Activated naive CD4-positive, alpha-beta T cell treated with anti-CD3 and anti-CD28 coated beads, Interleukin-2, amount 50 U/mL, for 24 hours (primary cell): ENCODE data around the gene ACADSB.
A peak's percentile ranks its signal among the peaks of the same experiment; 100 is the strongest.

Experiments used
- H3K27ac Mint-ChIP-seq: one replicate; pipeline ENCODE4 v1.8.0; 2021; ENCODE audit warnings: mild to moderate bottlenecking, mixed read lengths
- H3K27me3 Mint-ChIP-seq: one replicate; pipeline ENCODE4 v1.8.0; 2021; ENCODE audit warnings: mixed read lengths
- H3K36me3 Mint-ChIP-seq: one replicate; pipeline ENCODE4 v1.8.0; 2021; ENCODE audit warnings: mixed read lengths
- H3K4me1 Mint-ChIP-seq: one replicate; pipeline ENCODE4 v1.8.0; 2021; ENCODE audit warnings: mixed read lengths
- H3K4me3 Mint-ChIP-seq: one replicate; pipeline ENCODE4 v1.8.0; 2021; ENCODE audit warnings: mild to moderate bottlenecking, mixed read lengths
- H3K9me3 Mint-ChIP-seq: one replicate; pipeline ENCODE4 v1.8.0; 2021; ENCODE audit warnings: mixed read lengths

ACADSB gene

DNA sequence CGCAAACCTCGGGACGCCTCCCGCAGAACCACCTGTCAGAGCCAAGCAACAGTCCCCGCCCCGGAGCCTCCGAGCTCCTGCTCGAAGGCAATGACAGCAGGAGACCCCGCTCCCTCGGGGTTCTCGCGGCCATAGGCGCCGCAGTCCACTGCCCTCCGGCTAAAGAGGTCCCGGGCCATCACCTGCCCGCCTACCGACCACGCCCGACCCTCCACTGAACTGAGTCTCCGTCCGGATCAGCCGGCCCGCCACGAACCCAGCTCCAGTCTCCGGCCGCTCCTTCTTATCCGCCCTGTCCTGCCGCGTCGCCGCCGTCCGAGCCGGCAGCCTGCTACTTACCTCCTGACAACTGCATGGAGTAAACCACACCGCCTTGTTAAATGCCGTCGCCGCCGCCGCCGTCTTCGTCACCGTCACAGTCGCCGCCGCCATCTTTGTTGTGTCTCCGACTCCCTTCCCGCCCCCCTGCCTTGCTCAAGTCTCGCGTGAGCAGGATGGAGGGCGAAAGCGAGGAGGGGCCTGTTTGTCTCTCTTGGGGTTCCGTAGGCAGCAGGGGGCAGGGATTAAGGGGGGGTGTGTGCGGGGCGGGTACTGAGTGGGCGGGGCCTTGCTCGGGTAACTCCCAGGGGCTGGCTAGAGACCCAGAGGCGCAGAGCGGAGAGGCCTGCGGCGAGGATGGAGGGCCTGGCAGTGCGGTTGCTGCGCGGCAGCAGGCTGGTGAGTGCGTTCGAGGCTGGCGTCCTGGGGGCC, at the start of gene ACADSB, which contains the start of gene IKZF5:
ACADSB (plus strand) TSS at position 652 of the 750 bp plus-strand sequence; CDS start at position 676, 24 bp downstream.
IKZF5 (minus strand) TSS at position 441 of the 750 bp plus-strand sequence. CDS start 10,170 bp downstream, outside the sequence.
- H3K4me1 Mint-ChIP-seq, result peaks cover 63% of the 10 kb centered on the region
- peak within 1 kb of the TSS; percentile 99 for H3K4me3 Mint-ChIP-seq
- peaks cover 7% of the 10 kb centered on the region for H3K36me3 Mint-ChIP-seq
- H3K27ac Mint-ChIP-seq, result peak within 1 kb of the TSS; percentile 100
- no peaks in the 10 kb centered on the region for H3K27me3 Mint-ChIP-seq
- H3K9me3 Mint-ChIP-seq, result no peaks in the 10 kb centered on the region

DNA sequence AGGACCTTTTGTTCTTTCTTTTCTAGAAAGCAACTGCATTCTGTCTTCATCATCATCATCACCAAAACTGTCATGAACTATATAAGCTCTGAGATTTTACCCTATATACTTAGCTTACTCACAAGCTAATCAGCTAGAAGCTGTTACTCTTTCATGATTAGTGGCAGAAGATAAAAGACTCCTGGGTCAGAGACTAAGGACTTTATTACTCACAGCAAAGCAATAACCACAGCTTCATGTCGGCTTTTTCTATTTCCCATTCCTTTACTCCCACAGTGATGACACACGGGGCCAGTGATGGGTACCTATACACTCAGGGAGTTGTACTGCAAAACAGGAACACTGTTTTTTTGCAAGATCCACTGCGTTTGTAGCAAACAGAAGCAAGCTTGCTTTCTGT, 46.4 kb upstream of the ACADSB start:
- Mint-ChIP-seq H3K9me3 (peaks cover 19% of the 10 kb centered on the region), H3K27ac (no peak overlapping the region), H3K27me3 (peaks cover 1% of the 10 kb centered on the region), H3K4me1 (no peaks in the 10 kb centered on the region), H3K36me3 (peaks cover 9% of the 10 kb centered on the region), H3K4me3 (no peak overlapping the region)

GRCh38 chr10:122966879-122967278, 41.9 kb upstream of the ACADSB start:
- no peak overlapping the region for H3K27ac Mint-ChIP-seq
- H3K4me3 Mint-ChIP-seq, result no peak overlapping the region
- peaks cover 20% of the 10 kb centered on the region for H3K36me3 Mint-ChIP-seq
- peaks cover 33% of the 10 kb centered on the region for H3K9me3 Mint-ChIP-seq
- H3K4me1 Mint-ChIP-seq, result no peaks in the 10 kb centered on the region
- H3K27me3 Mint-ChIP-seq, result peaks cover 4% of the 10 kb centered on the region

DNA sequence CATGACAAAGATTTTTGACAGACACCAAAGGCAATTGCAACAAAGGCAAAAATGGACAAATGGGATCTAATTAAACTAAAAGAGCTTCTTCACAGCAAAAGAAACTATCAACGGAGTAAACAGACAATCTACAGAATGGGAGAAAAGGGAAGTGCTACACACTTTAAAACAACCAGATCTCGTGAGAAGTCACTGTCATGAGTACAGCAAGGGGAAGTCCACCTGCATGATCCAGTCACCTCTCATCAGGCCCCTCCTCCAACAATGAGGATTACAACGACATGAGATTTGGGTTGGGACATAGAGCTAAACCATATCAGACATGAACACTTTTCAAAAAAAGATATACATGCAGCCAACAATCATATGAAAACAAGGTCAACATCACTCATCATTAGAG, 40.1 kb upstream of the ACADSB start:
- H3K4me3 Mint-ChIP-seq, result no peak overlapping the region
- peaks cover 6% of the 10 kb centered on the region for H3K27me3 Mint-ChIP-seq
- no peaks in the 10 kb centered on the region for H3K4me1 Mint-ChIP-seq
- H3K27ac Mint-ChIP-seq, result no peak overlapping the region
- peaks cover 33% of the 10 kb centered on the region for H3K9me3 Mint-ChIP-seq
- H3K36me3 Mint-ChIP-seq, result peaks cover 18% of the 10 kb centered on the region

DNA sequence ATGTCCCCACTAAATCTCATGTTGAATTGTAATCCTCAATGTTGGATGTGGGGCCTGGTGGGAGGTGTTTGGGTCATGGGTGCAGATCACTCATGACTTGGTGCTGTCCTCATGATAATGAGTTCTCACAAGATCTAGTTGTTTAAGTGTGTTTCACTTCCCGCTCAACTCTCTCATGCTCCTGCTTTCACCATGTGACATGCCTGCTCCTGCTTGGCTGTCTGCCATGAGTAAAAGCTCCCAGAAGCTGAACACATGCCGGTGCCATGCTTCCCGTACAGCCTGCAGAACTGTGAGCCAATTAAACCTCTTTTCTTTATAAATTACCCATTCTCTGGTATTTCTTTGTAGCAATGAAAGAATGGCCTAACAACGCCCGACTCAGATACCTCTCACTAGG, 34.8 kb upstream of the ACADSB start:
- Mint-ChIP-seq H3K4me3 (no peak overlapping the region), H3K27ac (no peak overlapping the region)

DNA sequence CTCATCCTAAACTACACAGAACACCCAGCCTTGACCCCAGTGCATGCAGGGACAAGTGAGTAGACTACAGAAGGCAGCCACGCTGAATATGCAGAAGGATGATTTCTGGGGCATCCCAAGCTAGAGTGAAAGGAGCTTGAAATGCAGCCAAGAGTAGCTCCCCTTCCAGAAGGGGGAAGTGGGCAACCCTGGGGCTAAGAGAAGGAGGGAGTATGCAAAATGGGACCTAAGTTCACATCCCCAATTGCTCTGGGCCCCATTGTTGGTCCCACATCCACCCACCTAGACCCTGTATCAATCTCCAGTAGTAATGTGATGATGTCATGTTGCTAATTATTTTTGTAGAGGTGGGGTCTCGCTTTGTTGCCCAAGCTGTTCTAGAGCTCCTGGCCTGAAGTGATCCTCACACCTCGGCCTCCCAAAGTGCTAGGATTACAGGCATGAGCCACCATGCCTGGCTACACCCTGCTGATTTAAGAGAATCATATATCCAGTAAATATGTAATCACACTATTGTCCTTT, 34.2 kb upstream of the ACADSB start:
- H3K27me3 Mint-ChIP-seq, result peaks cover 5% of the 10 kb centered on the region
- no peak overlapping the region for H3K27ac Mint-ChIP-seq
- no peak overlapping the region for H3K4me3 Mint-ChIP-seq
- no peaks in the 10 kb centered on the region for H3K9me3 Mint-ChIP-seq
- no peaks in the 10 kb centered on the region for H3K36me3 Mint-ChIP-seq
- H3K4me1 Mint-ChIP-seq, result no peaks in the 10 kb centered on the region

More for the DNA sequence above, 34.8 kb upstream of the ACADSB start:
- peaks cover 5% of the 10 kb centered on the region for H3K27me3 Mint-ChIP-seq
- H3K9me3 Mint-ChIP-seq, result no peaks in the 10 kb centered on the region
- no peaks in the 10 kb centered on the region for H3K4me1 Mint-ChIP-seq
- peaks cover 3% of the 10 kb centered on the region for H3K36me3 Mint-ChIP-seq

DNA sequence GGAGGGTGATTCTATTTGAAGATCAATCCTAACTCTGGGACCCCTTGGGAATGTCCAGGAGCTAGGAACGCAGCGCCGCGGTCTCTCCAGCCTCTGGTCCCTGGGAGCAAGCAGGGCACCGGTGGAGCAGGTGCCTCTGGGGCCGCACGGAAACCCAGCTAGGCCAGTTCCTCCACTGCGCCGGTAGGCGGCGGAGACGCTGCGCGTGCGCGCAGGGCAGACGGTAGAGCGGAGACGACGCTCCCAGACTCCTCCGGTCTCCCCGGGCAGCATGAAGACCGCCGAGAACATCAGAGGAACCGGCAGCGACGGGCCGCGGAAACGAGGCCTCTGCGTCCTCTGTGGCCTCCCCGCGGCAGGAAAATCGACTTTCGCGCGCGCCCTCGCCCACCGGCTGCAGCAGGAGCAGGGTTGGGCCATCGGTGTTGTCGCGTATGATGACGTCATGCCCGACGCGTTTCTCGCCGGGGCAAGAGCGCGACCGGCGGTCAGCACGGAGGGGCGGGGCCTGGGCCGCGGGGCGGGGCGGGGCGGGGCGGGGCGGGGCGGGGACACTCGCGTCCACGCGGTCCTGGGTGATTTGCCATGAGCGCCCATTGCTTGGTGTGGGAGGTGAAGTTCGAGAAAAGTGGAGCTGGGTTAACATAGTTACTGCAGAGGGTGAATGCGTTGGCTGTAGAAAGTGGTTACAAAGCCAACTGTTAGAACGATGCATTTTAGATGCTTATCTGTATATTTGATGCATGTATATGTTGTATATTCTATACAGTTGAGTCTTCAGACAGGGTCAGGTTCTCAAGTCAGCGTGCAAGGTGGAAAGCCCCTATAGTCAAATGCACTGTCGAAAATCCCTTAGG, 28.4 kb upstream of the ACADSB start, which contains the start of gene PSTK:
PSTK (plus strand) TSS at position 193 of the 857 bp plus-strand sequence; CDS start at position 272, 79 bp downstream.
- H3K27me3 Mint-ChIP-seq, result peaks cover 3% of the 10 kb centered on the region
- peaks cover 6% of the 10 kb centered on the region for H3K36me3 Mint-ChIP-seq
- peak within 1 kb of the TSS; percentile 96 for H3K27ac Mint-ChIP-seq
- peaks cover 23% of the 10 kb centered on the region for H3K4me1 Mint-ChIP-seq
- H3K9me3 Mint-ChIP-seq, result no peaks in the 10 kb centered on the region
- H3K4me3 Mint-ChIP-seq, result peak within 1 kb of the TSS; percentile 87

GRCh38 chr10:122981066-122981464, 27.7 kb upstream of the ACADSB start:
- H3K4me3 Mint-ChIP-seq, result peak overlapping the region; percentile 87
- H3K27me3 Mint-ChIP-seq, result no peaks in the 10 kb centered on the region
- peaks cover 6% of the 10 kb centered on the region for H3K36me3 Mint-ChIP-seq
- H3K27ac Mint-ChIP-seq, result peak overlapping the region; percentile 96
- H3K9me3 Mint-ChIP-seq, result no peaks in the 10 kb centered on the region
- H3K4me1 Mint-ChIP-seq, result peaks cover 23% of the 10 kb centered on the region

- Mint-ChIP-seq H3K36me3 (peaks cover 6% of the 10 kb centered on the region), H3K4me3 (no peak overlapping the region), H3K9me3 (no peaks in the 10 kb centered on the region), H3K4me1 (peaks cover 23% of the 10 kb centered on the region), H3K27ac (no peak overlapping the region), H3K27me3 (no peaks in the 10 kb centered on the region)
Observed at GRCh38 chr10:122983898-122984297, 24.9 kb upstream of the ACADSB start.

DNA sequence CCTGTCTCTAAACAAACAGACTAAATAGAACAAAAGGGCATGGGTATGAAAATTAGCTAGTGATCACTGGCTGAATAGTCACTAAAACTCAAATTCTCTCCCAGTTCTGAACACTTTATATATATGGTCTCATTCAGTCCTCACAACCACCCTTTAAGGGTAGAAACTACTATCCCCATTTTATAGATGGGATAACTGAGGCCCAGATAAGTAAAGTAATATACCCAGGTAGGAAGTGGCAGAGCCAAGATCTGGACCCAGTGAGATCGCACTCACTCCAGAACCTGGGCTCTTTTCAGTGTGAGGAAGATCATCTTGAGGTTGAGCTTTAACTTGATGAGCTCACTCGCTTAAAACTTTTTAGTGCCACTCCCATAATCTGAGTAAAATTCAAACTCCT, 24.1 kb upstream of the ACADSB start:
- Mint-ChIP-seq H3K4me1 (peaks cover 22% of the 10 kb centered on the region), H3K36me3 (peaks cover 6% of the 10 kb centered on the region), H3K27ac (no peak overlapping the region), H3K4me3 (no peak overlapping the region), H3K27me3 (no peaks in the 10 kb centered on the region), H3K9me3 (no peaks in the 10 kb centered on the region)

- no peaks in the 10 kb centered on the region for H3K9me3 Mint-ChIP-seq
- no peaks in the 10 kb centered on the region for H3K27me3 Mint-ChIP-seq
- H3K4me1 Mint-ChIP-seq, result peaks cover 9% of the 10 kb centered on the region
- H3K27ac Mint-ChIP-seq, result no peak overlapping the region
- peaks cover 6% of the 10 kb centered on the region for H3K36me3 Mint-ChIP-seq
- no peak overlapping the region for H3K4me3 Mint-ChIP-seq
Observed at GRCh38 chr10:122986335-122986734, 22.5 kb upstream of the ACADSB start.

- Mint-ChIP-seq H3K27me3 (no peaks in the 10 kb centered on the region), H3K9me3 (no peaks in the 10 kb centered on the region), H3K4me3 (no peak overlapping the region), H3K4me1 (no peaks in the 10 kb centered on the region), H3K27ac (no peak overlapping the region), H3K36me3 (peaks cover 6% of the 10 kb centered on the region)
Observed at GRCh38 chr10:122988501-122988900, 20.3 kb upstream of the ACADSB start.

- Mint-ChIP-seq H3K27me3 (no peaks in the 10 kb centered on the region), H3K9me3 (no peaks in the 10 kb centered on the region), H3K36me3 (peaks cover 3% of the 10 kb centered on the region), H3K4me1 (no peaks in the 10 kb centered on the region), H3K4me3 (no peak overlapping the region), H3K27ac (peak overlapping the region; percentile 90)
Observed at GRCh38 chr10:122990278-122990677, 18.5 kb upstream of the ACADSB start.

- no peak overlapping the region for H3K4me3 Mint-ChIP-seq
- no peaks in the 10 kb centered on the region for H3K27me3 Mint-ChIP-seq
- H3K36me3 Mint-ChIP-seq, result peaks cover 3% of the 10 kb centered on the region
- H3K9me3 Mint-ChIP-seq, result no peaks in the 10 kb centered on the region
- H3K4me1 Mint-ChIP-seq, result no peaks in the 10 kb centered on the region
- H3K27ac Mint-ChIP-seq, result no peak overlapping the region
Observed at GRCh38 chr10:122992031-122992585, 16.7 kb upstream of the ACADSB start.

- Mint-ChIP-seq H3K27ac (peak overlapping the region; percentile 23), H3K27me3 (no peaks in the 10 kb centered on the region), H3K36me3 (peaks cover 5% of the 10 kb centered on the region), H3K4me3 (no peak overlapping the region), H3K9me3 (no peaks in the 10 kb centered on the region), H3K4me1 (peaks cover 8% of the 10 kb centered on the region)
Observed at GRCh38 chr10:122993797-122994336, 14.9 kb upstream of the ACADSB start.
